Left renal pelvis (tissue), 4 donors: ENCODE measurements around the gene TMEM45B. TPM values are rescaled to one million over a fixed set of nuclear protein-coding genes. Genes with fewer than 3 reads are reported as not detected.
"Not testable (repeated sequence)": the region's sequence is repeated elsewhere in the genome, so short reads cannot be mapped to it uniquely, and the experiment has no call there.

Source experiments
- DNase-seq, 4 donors: peaks; one replicate each; pipeline ENCODE4 v3.0.0-alpha.2; 2013; ENCODE audit warnings: low read depth in 4 of 4, low spot score in 3 of 4
- polyA plus RNA-seq, 4 donors: library from polyadenylated mRNA; unstranded; fragments of 120-200 nt; gene quantifications; one replicate each; pipeline ENCODE4 v1.2.1, GENCODE V29; 2013; ENCODE audit not compliant: insufficient read length in 4 of 4

Gene TMEM45B
- polyA plus RNA-seq, 4 donors: 0.57 to 29.7 (median 21.1) TPM

- DNase-seq: no peak
These were observed 33.9 kb downstream of the TMEM45B start for GRCh38 chr11:129849447-129850130.

GRCh38 chr11:129852125-129852740 is 36.6 kb downstream of the TMEM45B start:
- no peak for DNase-seq

DNA sequence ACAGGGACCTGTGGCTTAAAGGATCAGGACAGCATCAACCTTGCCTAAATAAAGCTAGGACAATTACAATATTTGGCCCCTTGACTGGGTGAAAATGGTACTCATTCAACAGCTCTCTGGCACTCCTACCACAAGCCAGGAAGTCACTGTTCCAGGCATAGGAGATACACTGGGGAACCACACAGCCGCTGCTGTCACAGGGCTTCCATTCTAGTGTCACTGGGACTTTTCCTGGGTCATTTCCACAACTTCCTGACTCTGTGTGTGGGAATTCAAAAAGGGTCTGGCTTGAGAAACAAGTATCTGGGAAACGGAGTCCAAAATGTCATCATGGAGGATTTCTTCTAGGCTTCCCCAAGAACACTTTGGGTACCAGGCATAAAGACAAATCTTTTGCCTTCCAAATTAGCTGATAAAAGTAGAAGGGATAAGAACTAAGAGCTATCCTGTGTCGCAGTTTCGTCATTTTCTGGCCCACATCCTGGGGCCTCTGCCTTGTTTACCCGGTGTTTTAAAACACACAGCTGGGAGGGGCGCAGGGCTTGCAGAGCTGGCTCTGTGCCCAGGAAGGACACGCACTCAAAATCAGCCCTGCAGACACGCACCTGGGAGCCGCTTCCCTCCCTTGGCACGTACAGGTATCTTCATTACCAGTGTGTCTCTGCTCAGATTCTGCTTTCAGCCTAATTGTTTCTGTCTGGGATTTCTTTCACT is 38.0 kb downstream of the TMEM45B start:
- DNase-seq: peak in 1 of 4 donors; percentile 35

DNA sequence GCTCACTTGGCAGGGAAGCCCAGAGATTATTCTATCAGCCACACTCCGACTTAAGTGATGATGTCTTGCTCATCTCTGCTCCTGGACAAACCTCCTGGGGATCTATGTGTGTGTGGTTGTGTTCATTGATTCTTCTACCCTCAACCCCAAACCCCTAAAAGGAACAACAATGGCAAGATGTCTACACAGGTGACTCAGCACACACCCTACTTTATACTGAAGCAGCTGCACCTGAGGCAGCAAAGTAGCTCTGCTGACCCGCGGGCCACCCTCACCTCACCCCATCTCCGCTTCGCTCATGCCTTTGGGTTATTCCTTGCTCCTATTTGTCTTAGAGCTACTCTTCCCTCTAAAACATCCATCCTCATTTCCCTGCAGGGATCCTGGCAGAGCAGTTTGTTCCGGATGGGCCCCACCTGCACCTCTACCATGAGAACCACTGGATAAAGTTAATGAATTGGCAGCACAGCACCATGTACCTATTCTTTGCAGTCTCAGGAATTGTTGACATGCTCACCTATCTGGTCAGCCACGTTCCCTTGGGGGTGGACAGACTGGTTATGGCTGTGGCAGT is 38.7 kb downstream of the TMEM45B start:
- no peak for DNase-seq

- no peak for DNase-seq
These were observed 39.4 kb downstream of the TMEM45B start for GRCh38 chr11:129855086-129855485.

DNA sequence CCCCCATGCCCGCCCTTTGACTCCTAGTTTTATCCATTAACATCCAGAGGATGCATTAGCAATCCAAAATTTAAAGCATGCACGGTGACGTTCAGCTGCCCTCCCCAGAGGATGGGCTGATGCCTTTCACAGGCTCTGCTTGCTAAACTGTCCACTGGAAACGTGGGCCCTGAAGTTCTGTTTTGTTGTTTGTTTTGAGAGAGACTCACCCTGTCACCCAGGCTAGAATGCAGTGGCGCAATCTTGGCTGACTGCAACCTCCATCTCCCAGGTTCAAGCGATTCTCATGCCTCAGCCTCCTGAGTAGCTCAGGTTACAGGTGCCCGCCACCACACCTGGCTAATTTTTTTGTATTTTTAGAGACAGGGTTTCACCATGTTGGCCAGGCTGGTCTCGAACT is 40.4 kb downstream of the TMEM45B start:
- DNase-seq: no peak

- peak; percentile 46 to 79 (median 72) for DNase-seq
These were observed 46.3 kb downstream of the TMEM45B start for GRCh38 chr11:129861702-129862522.

GRCh38 chr11:129864811-129865210 is 49.2 kb downstream of the TMEM45B start:
- DNase-seq: no peak

GRCh38 chr11:129865701-129866100 is 50.1 kb downstream of the TMEM45B start:
- DNase-seq: no peak

DNA sequence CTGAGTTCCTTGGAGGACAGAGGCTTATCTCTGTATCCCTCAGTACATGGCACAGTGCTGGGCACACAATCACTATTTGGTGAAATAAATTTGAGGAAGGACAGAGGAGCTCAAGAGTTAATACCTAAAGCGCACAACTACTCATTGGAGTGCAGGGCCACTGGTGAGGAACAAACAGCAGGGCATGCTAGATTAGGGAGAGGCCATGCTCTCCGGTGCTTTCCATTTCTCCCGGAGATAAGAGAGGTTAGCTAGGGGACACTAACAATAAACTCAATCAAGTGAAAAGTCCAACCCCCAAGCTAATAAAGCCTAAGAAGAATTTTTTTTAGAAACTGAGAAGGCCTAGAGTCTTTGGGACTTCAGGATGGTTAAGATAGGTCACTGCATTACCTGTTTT is 50.7 kb downstream of the TMEM45B start:
- no peak for DNase-seq

GRCh38 chr11:129868626-129869025 is 53.0 kb downstream of the TMEM45B start:
- not testable (repeated sequence) for DNase-seq

- DNase-seq: no peak
These were observed 56.3 kb downstream of the TMEM45B start for GRCh38 chr11:129871914-129872313.

DNA sequence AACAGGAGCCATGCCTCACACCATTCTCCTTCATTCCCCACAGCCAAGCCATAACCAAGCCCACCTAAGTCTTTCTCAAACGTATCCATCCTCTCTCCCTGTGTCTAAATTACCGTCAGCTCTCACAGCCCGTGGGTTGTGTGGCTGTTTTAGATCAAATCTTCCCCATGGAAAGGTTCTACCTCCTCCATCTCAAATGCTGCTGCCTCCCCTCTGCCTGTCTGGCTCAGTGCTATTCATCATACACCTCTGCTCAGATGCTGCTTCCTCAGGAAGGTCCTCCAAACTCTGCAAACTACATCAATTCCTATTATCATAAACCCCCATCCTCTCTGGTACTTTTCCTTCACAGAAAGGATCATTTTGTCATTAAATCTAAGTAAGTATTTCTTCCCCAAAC is 64.7 kb downstream of the TMEM45B start:
- no peak for DNase-seq

- DNase-seq: no peak
These were observed 66.0 kb downstream of the TMEM45B start for GRCh38 chr11:129881570-129882170.

- DNase-seq: no peak
These were observed 68.9 kb downstream of the TMEM45B start for GRCh38 chr11:129884581-129884980.

- DNase-seq: no peak
These were observed 69.7 kb downstream of the TMEM45B start for GRCh38 chr11:129885381-129885780.

DNA sequence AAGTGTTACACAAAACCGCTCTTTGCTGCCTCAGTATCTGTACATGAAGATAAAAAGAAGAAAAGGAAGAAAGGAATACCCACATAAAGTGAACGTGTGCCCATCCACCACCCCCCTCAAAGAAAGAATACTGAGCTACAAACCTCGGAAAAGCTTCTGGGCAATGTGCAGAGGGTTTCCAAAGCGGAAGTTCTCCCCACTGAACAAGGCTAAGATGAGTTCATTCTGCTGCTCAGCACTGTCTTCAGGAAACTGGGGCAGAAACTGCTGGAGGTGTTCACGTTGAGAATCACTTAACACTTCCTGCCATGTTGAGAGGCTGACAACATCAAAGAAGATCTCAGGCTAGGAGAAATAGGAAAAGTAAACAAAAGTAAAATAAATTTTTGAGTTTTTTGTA is 72.8 kb downstream of the TMEM45B start:
- no peak for DNase-seq

DNA sequence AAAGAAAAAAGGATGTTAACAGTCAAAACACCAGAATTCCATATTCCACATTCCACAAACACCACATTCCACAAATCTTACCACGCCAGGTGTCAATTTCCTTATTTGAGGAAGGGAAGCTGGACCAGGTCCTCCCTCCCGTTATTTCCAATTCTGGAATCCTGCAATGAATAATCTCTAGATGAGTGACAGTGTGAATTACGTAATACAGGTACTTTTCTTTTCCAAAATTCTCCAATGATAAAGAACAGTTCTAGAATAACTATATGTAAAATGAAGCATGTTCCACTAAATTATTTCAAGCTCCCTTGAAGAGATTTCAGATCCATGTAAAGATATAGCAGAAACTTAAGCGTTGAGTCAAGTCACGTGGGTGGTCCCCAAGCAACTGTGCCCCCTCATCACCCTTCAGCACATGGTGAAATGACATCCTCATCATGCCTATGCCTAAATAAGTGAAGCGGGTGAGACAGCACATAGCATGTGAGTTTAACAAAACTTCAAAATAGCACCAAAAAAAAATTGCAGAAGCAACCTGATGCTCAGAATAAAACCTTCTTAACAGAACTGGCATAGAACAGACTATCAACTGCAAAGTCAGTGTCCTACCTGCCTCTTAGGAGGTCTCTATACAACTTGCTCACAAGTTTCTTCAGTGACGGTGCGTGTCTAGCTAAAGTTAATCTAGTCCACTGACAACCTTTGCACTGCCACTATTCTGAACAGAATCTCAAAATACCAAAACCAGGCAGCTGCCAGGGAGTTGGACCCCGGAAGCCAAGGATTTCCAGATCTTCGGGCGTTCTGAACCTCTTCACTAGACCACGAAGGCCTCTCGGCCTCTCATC is 78.9 kb downstream of the TMEM45B start:
- DNase-seq: no peak
